ENCODE measurements around the gene SORCS2. TPM values are rescaled to one million over a fixed set of nuclear protein-coding genes. Genes with fewer than 3 reads are reported as not detected.

The SORCS2 gene
- polyA plus RNA-seq, 1 of the 3 experiments (the other 2 are of a cell fraction), result 1.6 TPM

- POLR2A ChIA-PET, result no interaction called here
- Histone ChIP-seq H3K9ac (no peak overlapping the region), H3K9me3 (no peaks in the 10 kb centered on the region), H3K4me1 (ENCODE audit: control insufficient read depth in 1 of 2, insufficient read depth in 2 of 2, low read depth in 1 of 2, low read length in 1 of 2) (peaks cover 0 to 44% of the 10 kb centered on the region in 2 experiments; a peak in 1 of 4 replicates), H3K27me3 (ENCODE audit: insufficient read depth) (no peaks in the 10 kb centered on the region), H3K79me2 (ENCODE audit: insufficient read depth) (no peaks in the 10 kb centered on the region), H4K20me1 (ENCODE audit: insufficient read depth) (no peaks in the 10 kb centered on the region), H3F3A (replicated peaks; ENCODE audit: insufficient read depth) (no peaks in the 10 kb centered on the region), H3K27ac (ENCODE audit: low read depth in 2 of 2, low read length in 1 of 2) (no peak overlapping the region), H2AFZ (ENCODE audit: low read depth) (no peak overlapping the region), H3K4me3 (ENCODE audit: low read depth in 2 of 2, low read length in 1 of 2) (no peak overlapping the region), H3K4me2 (no peak overlapping the region), H3K9me2 (no peaks in the 10 kb centered on the region), H3K36me3 (replicated peaks in 1 of 2; ENCODE audit: control insufficient read depth in 1 of 2, insufficient read depth in 2 of 2, low read length in 1 of 2) (no peaks in the 10 kb centered on the region)
- CTCF ChIA-PET, result no interaction called here
- DNase-seq, result no peak
- WGBS (ENCODE audit: low lambda C conversion rate), result 91% methylated on average over 9 of the region's 10 CpGs
- TF ChIP-seq RAD21 (IDR thresholded peaks at IDR 0.05; ENCODE audit: low read length) (no peak), MXI1 (IDR thresholded peaks at IDR 0.05; ENCODE audit: low read depth, low read length) (no peak), JUND (IDR thresholded peaks at IDR 0.05) (no peak), FOSL2 (IDR thresholded peaks at IDR 0.05; ENCODE audit: borderline replicate concordance, low read depth) (no peak), USF1 (IDR thresholded peaks at IDR 0.05; ENCODE audit: borderline replicate concordance, low read depth) (no peak), NRF1 (IDR thresholded peaks at IDR 0.05; ENCODE audit: low read depth, low read length) (no peak), ZBTB33 (IDR thresholded peaks at IDR 0.05; ENCODE audit: borderline replicate concordance, low read depth) (no peak), EZH2phosphoT487 (IDR thresholded peaks at IDR 0.05; ENCODE audit: borderline replicate concordance, low read depth) (no peak), PBX3 (IDR thresholded peaks at IDR 0.05) (no peak), FOXJ3 (CRISPR knock-in tag; IDR thresholded peaks at IDR 0.05) (no peak), SIN3A (IDR thresholded peaks at IDR 0.05; ENCODE audit: borderline replicate concordance, low read depth, low read length) (no peak), CHD2 (IDR thresholded peaks at IDR 0.05; ENCODE audit: low read length, partially characterized antibody) (no peak), NFIC (IDR thresholded peaks at IDR 0.05; ENCODE audit: borderline replicate concordance) (no peak), YY1 (IDR thresholded peaks at IDR 0.05; ENCODE audit: low read depth) (no peak), RCOR1 (IDR thresholded peaks at IDR 0.05; ENCODE audit: low read length) (no peak)
Measured at GRCh38 chr4:7512946-7513345, 320.6 kb downstream of the SORCS2 start.

- Histone ChIP-seq H3K27ac (ENCODE audit: low read depth in 2 of 2, low read length in 1 of 2) (no peak overlapping the region), H3K9me3 (no peaks in the 10 kb centered on the region), H3K4me2 (no peak overlapping the region), H3K4me3 (ENCODE audit: low read depth in 2 of 2, low read length in 1 of 2) (no peak overlapping the region), H3K9me2 (no peaks in the 10 kb centered on the region), H2AFZ (ENCODE audit: low read depth) (no peak overlapping the region), H3K9ac (no peak overlapping the region), H3K4me1 (ENCODE audit: control insufficient read depth in 1 of 2, insufficient read depth in 2 of 2, low read depth in 1 of 2, low read length in 1 of 2) (peaks cover 0 to 47% of the 10 kb centered on the region in 2 experiments; a peak in 1 of 4 replicates), H4K20me1 (ENCODE audit: insufficient read depth) (no peaks in the 10 kb centered on the region), H3K27me3 (ENCODE audit: insufficient read depth) (no peaks in the 10 kb centered on the region; the same call in 1 of the 2 replicates), H3K79me2 (ENCODE audit: insufficient read depth) (no peaks in the 10 kb centered on the region), H3F3A (replicated peaks; ENCODE audit: insufficient read depth) (no peaks in the 10 kb centered on the region), H3K36me3 (replicated peaks in 1 of 2; ENCODE audit: control insufficient read depth in 1 of 2, insufficient read depth in 2 of 2, low read length in 1 of 2) (no peaks in the 10 kb centered on the region)
- TF ChIP-seq CHD2 (IDR thresholded peaks at IDR 0.05; ENCODE audit: low read length, partially characterized antibody) (no peak), EZH2phosphoT487 (IDR thresholded peaks at IDR 0.05; ENCODE audit: borderline replicate concordance, low read depth) (no peak), FOXM1 (IDR thresholded peaks at IDR 0.05; ENCODE audit: low read depth) (no peak), USF1 (IDR thresholded peaks at IDR 0.05; ENCODE audit: borderline replicate concordance, low read depth) (no peak)
- DNase-seq, result no peak
- 77% methylated on average over 12 of the region's 12 CpGs for WGBS (ENCODE audit: low lambda C conversion rate)
- CTCF ChIA-PET, result no interaction called here
- POLR2A ChIA-PET, result no interaction called here
Measured at GRCh38 chr4:7513671-7514070, 321.3 kb downstream of the SORCS2 start.

Measured in SK-N-SH (cell line).